ENCODE data around the gene GAB2.

GRCh38 chr11:78346799-78347198, 70.8 kb downstream of the GAB2 start:
- no peak for TF ChIP-seq CTCF (conservative IDR thresholded peaks at IDR 0.05)
- no peak for TF ChIP-seq ZFX (IDR thresholded peaks at IDR 0.05)
